Transverse colon (tissue), 4 donors: Measurements from ENCODE around the gene R3HDM4.

Source experiments
- POLR2A ChIP-seq: fragments of 450-650 bp; IDR thresholded peaks from one replicate; pipeline ENCODE4 v1.6.1; 2016; ENCODE audit warnings: antibody characterized with exemption, mild to moderate bottlenecking, moderate library complexity
- POLR2AphosphoS5 ChIP-seq, 3 donors: sonication (generic); formaldehyde crosslinking; IDR thresholded peaks; one replicate each; pipeline ENCODE4 v1.6.1; 2016; ENCODE audit warnings: antibody characterized with exemption in 3 of 3
- TF ChIP-seq, protein P1 (sequence below), 5 experiments: fragments of 200-600 bp in 3 of 5; fragments of 450-650 bp in 2 of 5; sonication (generic) in 3 of 5; IDR thresholded peaks; 1 replicate in 2 of 5; 2 replicates in 3 of 5; pipeline ENCODE4 v1.5.1; 2016 to 2017; ENCODE audit warnings: antibody characterized with exemption in 5 of 5, inconsistent platforms in 3 of 5, mild to moderate bottlenecking in 2 of 5, moderate library complexity in 1 of 5

DNA sequence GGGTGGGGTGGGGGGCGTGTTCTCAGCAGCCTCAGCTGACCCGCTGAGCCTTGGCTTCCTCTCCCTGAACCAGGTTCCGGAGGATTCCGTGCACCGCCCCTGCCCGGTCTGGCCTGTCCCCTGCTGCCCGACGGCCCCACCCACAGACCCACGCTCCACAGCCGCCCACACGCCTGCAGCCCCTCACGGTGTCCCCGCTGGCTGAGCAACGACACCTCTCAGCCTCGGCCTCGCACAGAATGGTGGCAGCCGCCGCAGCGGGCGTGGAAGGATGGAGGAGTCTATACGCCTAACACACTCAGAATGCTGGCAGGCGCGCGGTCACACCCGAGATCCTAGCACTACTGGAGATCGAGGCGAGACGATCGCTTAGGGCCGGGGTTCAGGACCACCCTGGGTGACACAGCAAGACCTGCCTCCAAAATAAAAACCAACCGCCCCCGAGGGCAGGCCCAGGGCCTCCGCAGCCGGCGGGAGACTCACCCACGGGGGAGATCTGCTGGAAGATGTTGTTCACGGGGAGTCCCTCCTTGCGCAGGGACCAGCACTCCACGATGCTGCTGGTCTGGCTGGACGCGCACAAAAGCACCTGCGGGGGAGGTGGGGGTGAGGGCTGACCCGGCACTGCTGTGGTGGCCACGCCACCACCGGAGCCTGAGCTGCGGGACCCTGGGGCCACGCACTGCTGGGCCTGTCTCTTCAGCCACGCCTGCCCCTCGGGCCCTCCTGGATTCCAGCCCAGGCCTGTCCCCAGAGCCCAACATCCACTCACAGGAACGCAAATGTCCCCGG, 28.4 kb downstream of the R3HDM4 start:
- TF ChIP-seq, protein P1, sequence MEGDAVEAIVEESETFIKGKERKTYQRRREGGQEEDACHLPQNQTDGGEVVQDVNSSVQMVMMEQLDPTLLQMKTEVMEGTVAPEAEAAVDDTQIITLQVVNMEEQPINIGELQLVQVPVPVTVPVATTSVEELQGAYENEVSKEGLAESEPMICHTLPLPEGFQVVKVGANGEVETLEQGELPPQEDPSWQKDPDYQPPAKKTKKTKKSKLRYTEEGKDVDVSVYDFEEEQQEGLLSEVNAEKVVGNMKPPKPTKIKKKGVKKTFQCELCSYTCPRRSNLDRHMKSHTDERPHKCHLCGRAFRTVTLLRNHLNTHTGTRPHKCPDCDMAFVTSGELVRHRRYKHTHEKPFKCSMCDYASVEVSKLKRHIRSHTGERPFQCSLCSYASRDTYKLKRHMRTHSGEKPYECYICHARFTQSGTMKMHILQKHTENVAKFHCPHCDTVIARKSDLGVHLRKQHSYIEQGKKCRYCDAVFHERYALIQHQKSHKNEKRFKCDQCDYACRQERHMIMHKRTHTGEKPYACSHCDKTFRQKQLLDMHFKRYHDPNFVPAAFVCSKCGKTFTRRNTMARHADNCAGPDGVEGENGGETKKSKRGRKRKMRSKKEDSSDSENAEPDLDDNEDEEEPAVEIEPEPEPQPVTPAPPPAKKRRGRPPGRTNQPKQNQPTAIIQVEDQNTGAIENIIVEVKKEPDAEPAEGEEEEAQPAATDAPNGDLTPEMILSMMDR (IDR thresholded peaks at IDR 0.05): no peak
- TF ChIP-seq POLR2A (no peak), POLR2AphosphoS5 (IDR thresholded peaks at IDR 0.05) (no peak)
